RCC 7860 (cell line): Measurements from ENCODE around the gene CTNNA1.

Source experiments
- DNase-seq: peaks from one replicate; pipeline ENCODE4 v3.0.0-alpha.2; 2015; ENCODE audit warnings: low spot score
- FAIRE-seq: peaks from 2 replicates; lab custom pipeline; 2012; peaks lifted over from hg19 to GRCh38; lab: Jason Lieb, UNC

Gene CTNNA1

DNA sequence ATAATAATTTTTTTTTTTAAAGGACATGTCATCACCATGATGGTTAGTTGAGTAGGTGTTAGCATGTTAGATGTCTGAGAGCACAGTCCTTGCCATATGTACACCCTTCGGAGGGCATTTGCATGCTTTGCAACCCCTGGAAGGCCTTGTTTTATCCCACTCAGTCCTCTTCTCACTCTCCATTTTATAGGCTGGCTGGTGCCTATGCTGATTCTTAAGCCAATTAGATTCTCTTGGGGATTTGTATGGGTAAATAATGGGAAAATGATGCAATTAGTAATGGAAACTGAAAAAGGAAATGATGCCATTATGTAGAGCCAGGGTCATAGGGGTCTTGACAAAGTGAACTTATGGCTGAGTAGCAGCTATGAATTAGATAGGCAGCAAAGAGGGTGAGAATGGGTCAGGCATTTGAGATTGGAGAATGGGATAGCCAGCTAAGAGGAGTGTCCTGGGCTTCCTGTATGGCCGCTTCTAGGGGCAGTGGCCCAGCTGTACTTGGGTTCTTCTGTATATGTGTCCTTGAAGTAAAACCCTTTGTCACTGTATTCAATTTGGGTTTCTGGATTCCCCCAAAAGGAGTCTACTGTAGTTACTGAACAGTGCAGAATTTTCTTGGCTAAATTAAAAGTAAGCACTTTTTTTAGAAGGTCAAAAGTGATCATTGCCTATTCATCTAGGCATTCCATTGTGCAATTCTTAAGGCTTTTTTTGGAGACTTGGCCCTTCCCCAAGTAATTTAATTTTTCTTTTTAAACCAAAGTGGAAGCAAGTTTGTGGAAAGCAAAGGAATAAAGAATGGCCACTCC lies 90.3 kb downstream of the CTNNA1 start:
- no peak for FAIRE-seq
- no peak for DNase-seq

DNA sequence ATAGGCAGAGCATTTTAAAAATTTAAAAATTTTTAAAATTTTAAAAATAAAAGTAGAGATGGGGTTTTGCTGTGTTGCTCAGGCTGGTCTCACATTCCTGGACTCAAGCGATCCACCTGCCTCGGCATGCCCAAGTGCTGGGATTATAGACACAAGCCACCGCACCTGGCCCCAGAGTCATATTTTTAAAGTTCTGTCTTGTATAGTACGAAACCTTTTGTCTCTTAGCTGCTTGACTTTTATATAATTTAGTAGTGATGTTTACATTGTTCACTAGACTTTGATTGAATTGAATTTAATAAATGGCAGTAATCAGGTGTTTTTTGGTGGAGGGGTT lies 90.9 kb downstream of the CTNNA1 start:
- DNase-seq (no peak), FAIRE-seq (no peak)

DNA sequence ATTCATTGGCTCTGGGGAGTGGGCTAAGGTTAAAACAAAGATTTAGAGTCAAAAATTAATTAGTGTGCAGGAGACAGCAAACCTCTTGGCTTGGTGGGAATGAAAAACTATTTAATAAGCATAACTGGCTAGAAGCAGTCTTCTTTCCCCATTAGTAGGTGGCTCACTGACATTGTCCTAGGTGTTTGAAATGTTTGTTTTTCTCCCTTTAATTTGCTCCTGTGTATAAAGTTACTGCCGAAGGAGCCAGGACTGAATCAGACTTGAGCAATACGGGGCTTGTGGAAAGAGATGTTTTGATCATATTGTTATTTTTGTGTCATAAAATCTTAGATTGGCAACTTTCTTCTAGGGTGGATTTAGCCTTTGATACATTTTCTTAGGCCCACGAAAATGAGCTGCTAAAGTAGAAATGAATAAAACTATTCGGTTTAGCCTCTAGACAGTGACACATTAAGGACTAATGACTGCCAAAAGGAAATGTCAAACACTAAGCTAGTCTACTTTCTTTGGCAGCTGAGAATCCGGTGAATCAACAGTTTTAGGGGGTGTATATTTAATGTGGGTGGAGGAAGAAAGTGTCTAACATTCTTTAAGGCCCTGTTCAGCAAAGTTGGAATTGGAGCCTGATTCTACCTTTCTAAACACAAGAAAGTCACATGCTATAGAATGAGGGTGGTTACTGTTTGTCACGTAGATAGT lies 91.7 kb downstream of the CTNNA1 start:
- DNase-seq (peak; percentile 22), FAIRE-seq (peak; percentile 65)

DNA sequence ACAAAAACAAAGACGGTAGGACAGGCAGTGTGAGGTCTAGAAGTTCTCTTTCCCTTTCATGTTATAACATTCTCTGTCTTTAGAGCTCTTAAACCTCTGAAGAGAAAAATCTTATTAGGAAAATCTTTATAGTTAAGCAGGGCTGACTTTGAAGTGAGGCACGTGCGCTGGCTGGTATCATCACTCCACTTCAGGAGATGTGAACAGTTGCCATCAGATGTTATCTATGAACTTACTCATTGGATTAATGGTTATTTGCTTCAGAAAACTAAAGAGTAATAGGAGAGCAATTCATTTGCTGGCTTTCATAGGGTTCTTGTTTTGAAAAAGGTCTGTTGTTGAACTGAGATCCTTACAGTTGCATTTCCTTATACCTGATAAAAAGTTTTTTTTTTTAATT lies 96.2 kb downstream of the CTNNA1 start:
- DNase-seq (no peak), FAIRE-seq (no peak)

DNA sequence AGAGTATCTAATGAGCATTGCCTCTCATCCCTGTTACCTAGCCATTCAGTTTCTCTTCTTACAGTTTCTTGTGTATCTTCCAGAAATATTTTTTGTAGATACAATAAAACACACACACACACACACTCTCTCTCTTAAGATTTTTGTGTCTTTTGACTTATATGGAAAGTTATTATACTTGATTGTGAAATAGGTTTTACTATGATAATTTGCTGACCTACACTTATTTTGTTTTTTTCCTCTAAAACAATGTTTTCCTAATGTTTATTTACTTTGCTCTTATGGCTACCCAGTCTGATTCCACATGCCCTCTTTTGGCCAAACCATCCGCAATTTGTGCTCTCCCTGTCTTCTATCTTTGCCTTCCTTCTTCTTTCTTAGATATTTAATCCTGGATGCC lies 96.7 kb downstream of the CTNNA1 start:
- FAIRE-seq = no peak
- DNase-seq = no peak

DNA sequence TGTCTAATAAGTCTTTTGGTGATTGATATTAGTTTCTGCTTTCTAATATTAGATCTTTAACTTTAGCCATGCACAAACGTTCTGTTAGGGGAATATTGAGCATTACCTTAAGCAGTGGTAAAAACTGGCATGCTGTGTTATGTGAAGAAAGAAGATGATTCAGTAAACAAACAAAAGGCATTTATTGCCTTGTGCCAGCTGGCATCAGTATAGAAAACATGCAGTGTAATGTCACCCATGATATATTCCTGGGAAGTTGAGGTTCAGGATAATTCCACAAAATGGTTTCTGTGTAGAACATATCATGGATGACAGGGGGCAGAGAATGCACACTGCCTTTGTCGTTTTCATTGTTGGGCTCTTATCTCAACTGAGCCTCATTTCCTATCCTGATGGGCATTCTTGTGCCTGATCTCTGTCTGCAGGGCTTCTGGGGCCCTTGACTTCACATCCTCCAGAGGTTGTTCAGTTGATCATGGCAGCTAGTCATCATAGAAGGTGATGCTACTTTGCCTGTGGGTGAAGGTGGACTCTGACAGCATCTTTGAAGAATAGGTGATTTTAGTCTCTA lies 97.7 kb downstream of the CTNNA1 start:
- DNase-seq (no peak), FAIRE-seq (no peak)

DNA sequence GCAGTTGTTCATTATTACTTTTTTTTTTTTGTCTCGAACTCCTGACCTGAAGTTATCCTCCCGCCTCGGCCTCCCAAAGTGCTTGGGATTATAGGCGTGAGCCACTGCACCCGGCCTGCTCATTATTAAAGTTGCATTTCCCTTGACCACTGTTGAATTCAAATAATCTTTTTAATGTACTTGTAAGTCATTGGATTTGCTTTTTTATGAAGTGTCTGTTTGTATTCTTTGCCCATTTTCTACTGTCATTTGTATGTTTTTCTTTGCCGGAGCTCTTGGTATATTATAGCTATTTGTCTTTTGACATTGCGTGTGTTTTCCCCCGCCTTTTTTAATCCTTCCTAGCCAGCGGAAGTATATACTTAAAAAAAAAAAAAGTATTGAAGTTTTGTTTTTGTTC lies 99.9 kb downstream of the CTNNA1 start:
- no peak for FAIRE-seq

DNA sequence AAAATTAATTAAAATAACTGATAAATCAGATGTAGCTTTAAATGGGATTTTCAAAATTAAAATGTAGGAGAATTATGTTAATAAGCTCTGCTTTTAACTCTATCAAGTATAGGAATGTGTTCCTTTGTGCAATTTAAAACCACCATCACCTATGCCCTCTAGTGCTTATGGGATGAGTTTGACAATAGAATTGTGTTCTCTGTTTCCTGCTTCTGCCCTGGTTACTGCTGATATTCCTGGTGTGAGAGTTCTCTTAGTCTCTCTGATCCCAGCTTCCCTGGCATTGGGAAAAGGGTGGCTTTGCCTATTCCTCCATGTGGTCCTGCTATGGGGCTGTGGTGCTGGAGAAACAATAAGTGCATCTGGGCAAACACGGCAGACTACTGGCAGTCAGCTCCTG lies 113.8 kb downstream of the CTNNA1 start:
- DNase-seq = no peak
- no peak for FAIRE-seq

More for the DNA sequence above, 99.9 kb downstream of the CTNNA1 start:
- DNase-seq = no peak

DNA sequence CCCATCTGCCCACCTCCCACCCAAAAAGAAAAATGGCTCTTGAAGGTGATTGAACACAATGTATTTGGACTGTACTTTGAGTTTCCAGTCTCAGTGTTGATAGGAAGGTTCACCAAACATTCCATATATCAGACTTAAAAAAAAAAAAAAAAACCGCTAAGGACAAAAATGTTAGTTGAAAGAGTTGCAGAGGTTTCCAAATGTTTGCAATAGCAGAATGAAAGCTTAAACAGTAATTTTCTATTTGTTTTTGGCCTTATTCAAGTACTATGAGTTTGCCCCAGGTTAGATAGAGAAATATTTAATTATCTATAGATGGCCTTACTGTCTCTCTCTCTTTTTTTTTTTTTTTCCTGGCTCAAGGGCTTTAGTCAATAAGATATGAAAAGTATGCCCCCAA lies 115.8 kb downstream of the CTNNA1 start:
- FAIRE-seq = no peak
- no peak for DNase-seq

DNA sequence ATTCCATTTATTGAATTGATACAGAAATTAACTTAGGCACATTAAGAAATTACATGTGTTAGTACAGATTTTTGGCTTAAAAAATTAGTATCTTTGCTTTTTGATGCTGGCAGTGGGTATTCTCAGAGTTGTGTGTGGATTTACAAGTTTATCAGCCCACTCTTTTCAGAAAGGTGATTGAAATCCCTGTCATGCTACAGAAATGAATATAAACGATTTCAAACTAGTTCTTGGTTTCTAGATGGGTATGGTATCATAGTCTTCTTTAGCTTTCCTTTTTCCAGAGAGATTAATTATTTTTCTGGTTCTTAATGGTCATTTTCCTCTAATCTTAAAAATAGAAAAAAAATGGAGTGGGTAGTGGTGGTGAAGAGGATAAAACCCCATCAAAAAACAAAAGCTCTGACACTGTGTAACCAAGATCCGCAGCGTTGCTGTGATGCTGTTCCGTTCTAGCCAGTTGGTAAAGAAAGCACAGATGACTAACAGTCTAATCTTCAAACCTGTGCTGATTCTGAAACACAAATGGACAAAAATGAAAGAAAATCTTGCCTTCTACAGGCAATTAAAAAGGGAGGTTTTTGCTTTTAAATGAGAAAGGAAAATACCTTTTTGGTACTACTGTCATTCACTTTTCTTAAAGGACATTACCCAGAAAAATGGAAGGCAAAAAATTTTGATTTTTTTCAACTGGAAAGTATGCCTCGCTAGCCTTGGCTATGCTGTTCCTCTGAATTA lies 116.7 kb downstream of the CTNNA1 start:
- FAIRE-seq (peak; percentile 39), DNase-seq (peak; percentile 15)

DNA sequence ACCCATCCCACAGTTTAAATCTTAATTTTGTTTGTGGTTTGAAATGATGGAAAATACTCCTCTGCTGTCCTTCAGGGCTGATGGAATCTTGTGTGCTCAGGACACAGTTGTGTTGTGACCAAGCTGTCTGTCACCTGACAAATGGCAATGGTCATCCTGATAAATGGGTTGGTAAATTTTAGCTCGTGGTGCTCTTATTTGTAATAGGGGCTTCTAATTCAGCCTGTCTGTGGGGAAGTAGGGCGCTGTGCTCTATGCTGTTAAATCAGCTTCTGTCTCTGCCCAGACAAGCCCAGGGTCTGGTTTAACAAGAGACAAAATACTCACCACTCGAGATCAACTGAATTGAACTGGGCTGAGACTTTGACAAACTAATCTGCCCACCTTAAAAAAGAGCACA lies 117.4 kb downstream of the CTNNA1 start:
- DNase-seq (no peak), FAIRE-seq (no peak)

DNA sequence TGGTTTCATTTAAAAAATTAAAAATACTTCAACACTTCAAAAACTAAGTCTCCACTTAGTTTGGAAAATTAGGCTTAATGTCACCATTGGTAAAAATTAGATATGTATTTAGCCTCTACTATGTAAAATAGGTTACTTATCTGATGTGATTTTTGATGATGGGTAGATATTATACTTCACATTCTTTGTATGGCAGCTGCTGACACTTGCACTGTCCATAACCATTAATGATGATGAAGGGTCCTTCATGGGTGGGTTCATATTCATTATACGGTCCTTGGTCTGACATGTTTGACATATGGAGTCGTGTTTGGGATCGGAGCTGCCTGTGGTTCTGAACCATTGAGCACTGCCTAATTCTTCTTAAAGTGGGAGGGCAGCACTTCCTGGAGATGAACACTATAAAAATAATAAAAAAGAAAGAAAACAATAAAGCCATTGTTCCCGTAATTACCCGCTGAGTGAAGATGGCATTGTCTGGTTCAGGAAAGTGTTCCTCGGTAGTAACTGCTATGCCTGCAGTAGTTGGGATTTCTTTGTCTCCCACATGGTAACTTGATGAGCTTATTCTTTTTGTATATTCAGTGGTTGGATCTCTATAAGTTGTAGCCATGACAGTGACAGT lies 119.7 kb downstream of the CTNNA1 start:
- FAIRE-seq (no peak), DNase-seq (no peak)

DNA sequence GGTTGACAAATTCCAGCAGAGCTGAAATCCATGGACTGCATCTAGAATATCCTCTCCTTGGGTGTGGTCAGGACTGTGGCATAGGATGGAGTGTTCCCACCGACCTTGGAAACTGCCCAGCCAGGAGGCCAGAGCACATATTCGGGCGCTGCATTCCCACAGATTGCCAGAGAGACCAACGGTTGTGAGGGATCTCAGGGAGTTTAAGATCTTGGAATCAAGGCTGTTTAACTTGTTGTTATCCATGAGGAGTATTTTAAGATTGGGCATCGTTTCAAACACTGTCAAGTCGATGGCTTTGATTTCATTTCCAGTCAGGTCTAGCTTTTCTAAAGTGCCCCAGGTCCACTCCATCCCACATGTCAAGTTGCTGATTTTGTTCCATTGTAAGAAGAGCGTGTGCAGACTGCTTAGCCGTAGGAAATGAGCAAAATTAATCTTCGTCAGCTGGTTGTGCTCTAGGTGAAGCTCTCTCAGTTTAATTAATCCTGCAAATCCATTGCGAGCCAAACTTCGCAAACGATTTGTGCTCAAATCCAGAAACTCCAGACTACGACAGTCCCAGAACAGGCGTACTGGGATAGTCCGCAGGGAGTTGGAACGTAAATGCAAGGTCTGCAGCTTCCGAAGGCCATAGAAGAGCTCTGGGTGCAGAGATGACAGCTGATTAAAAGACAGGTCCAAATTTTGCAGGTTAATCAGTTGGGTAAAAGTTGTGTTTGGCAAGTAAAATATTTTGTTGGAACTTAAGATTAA lies 120.4 kb downstream of the CTNNA1 start:
- FAIRE-seq (no peak), DNase-seq (no peak)

DNA sequence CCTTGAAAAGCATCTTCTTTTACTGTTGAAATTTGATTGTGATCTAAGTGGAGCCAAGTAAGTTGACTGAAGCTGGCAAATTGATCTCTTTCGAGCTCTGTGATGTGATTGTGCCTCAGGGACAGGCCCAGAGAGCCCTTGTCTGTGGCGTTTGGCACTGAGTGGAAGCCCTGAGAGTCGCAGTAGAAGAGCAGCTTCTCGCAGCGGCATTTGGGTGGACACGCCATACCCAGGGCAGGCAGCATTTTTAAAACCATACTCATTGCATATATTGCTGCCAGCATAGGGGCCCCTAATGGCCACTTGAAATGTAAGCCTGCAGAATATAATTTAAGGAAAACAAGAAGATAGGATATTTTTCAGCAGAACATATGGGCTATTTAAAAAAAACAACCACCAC lies 121.0 kb downstream of the CTNNA1 start:
- DNase-seq (no peak), FAIRE-seq (no peak)

DNA sequence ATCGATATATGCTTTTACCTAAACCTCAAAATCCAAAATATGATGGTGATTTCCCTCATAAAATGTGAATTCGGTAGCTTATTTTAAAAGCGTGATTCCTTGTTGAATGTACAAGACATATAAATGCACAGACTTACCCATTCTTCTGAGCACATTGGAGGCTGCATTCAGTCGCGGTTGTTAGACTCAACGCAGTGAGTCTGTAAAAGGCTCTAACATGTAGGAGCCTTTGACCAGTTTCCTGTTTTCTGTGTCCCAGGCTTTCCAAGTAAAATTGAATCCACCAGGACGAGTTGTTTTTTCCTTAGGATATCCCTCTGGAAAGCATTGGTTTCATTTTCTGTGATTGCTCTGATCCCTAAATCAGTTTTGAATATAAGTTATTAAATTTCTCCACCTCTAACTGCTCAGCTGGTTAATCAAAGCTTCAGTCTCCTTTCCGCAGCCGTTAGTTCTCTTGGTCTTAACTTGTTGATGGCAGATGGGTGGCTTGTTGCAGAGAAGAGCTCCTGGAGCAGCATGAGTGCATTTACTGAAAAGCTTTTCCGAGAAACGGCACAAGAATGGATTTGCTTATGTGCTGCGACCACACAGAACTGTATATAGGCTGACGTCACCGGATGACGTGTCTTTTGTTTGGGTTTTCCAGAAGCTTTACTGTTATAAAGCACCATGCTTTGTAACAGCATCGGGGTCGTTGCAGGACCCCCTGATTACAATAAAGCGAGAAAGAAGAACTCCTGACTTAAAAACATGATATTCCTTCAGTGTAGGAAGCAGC lies 121.7 kb downstream of the CTNNA1 start, which contains the start of gene LRRTM2:
LRRTM2 (minus strand) TSS at position 565 of the 781 bp plus-strand sequence; CDS start at position 141, 424 bp downstream.
- no peak for DNase-seq

DNA sequence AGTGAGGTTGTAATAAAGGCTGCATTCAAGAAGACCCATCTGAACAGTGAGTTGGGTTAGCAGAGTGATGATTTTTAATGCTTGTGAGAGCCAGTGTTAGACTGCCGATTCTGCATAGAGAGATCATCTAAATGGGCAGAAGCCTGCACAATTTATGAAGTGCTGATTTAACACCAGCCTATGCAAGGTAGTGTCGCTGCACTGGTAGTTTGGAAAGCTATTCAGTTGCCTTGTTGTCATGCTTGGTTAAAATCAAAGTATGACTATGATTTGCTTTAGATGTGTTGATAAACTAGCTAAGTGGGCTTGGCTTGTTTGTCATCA lies 122.3 kb downstream of the CTNNA1 start:
- no peak for FAIRE-seq
- no peak for DNase-seq

More for the DNA sequence above, 121.7 kb downstream of the CTNNA1 start, which contains the start of gene LRRTM2:
- FAIRE-seq = no peak

DNA sequence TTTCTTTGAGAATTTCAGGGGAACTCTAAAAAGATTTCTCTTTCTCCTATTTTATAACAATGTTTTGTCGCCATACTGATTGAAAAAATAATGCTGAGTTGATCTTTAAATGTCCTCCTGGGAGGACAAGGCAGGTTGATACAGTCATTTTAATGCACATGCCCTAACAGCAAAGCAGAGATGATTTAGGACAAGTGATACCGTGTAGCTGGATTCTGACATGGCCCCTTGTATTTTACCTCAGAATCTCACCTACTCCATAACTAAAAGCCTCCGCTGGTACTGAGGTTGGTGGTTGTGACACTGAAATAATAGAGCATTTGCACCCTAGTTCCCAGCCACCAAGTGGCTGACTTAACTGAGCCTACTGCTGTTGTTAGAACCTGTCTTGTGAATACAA lies 122.7 kb downstream of the CTNNA1 start:
- FAIRE-seq (no peak), DNase-seq (no peak)

DNA sequence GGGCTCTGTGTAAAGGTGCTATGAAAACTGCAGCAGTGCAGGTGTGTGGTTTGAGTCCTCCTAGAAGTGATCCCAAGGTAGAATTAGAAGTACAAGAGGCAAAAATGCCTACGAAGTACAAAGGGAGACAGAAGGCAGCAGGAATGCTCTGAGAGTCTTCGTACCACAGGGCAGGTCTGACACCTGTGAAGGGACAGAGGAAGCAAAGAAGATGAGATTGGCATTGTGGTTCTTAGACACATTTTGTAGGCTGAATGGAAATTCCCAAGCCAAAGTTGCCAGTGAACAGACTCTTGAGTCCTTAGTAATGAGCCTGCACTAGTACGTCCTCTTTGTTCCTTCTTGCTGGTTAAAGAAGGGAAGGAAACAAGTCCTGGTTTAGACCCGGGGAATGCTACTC lies 123.6 kb downstream of the CTNNA1 start:
- DNase-seq (no peak), FAIRE-seq (no peak)

DNA sequence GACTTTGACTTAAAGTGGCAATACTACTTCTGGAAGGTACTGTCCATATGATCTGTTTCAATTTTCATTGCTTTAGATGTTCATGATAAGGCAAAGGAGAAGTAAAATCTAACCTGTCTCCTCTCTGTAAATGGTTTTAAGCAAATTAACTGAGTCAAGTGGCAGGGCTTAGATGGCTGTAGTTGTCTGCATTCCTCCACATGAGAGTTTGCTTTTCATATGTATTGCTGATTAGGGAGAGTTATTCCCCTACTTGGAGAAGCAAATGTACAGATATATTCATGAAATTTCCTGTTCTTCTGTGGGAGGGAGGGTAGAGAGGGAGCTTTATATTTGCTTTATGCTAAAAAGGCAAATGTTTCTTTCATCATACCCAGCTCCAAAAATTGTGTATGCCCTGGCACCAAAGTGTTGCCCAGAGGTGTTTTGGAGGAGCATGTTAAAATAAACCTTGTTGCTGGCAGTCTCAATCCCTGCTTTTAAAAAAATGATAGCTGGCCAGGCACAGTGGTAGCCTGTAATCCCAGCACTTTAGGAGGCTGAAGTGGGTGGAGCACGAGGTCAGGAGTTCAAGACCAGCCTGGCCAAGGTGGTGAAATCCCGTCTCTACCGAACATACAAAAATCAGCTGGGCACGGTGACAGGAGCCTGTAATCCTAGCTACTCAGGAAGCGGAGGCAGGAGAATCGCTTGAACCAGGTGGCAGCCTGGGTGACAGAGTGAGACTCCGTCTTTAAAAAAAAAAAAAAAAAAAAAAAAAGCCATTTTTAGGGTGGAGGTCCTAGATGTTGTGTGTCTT lies 125.4 kb downstream of the CTNNA1 start:
- DNase-seq (no peak), FAIRE-seq (no peak)
